Measurements from ENCODE around the gene CEMIP.

GRCh38 chr15:80902298-80902801 is 123.2 kb downstream of the CEMIP start:
- TF ChIP-seq CTCF (IDR thresholded peaks at IDR 0.05), result no peak
- TF ChIP-seq ZFX (IDR thresholded peaks at IDR 0.05; ENCODE audit: borderline replicate concordance), result no peak
